ENCODE measurements around the gene PRKCZ. TPM values are rescaled to one million over a fixed set of nuclear protein-coding genes. Genes with fewer than 3 reads are reported as not detected.

PRKCZ gene
- total and polyA plus RNA-seq, 9 of the 15 experiments (the other 6 are each of a cell fraction or from before 2014, with no cell fraction given): 0.07 to 3.1 (median 1.3) TPM

GRCh38 chr1:2104621-2105427 is 54.6 kb downstream of the PRKCZ start:
- Histone ChIP-seq H3K4me1 (replicated peaks in 1 of 2; ENCODE audit: control insufficient read depth in 2 of 2, insufficient read depth in 2 of 2, low read length in 2 of 2) (peaks cover 0 to 46% of the 10 kb centered on the region in 2 experiments; a peak in 3 of 5 replicates), H3K9me1 (ENCODE audit: control insufficient read depth, insufficient read depth, low read length) (no peaks in the 10 kb centered on the region)
- POLR2A ChIA-PET: interaction anchor here (0.7 to 1.4 kb wide), 2 partner anchors 11 to 14 kb away, joined by 3 read pairs; no protein-coding TSS in a partner anchor
- no peak for TF ChIP-seq BRD9 (IDR thresholded peaks at IDR 0.05; ENCODE audit: low read depth, partially characterized antibody)
- 0 out of 2 replicates have a peak, but pooled peaks have one; percentile 13 for TF ChIP-seq CBFA2T2 (conservative IDR thresholded peaks at IDR 0.05)
- peak; percentile 40; the same call in 1 of the 2 replicates for TF ChIP-seq CEBPB (tag; IDR thresholded peaks at IDR 0.05)
- TF ChIP-seq CREB1 (IDR thresholded peaks at IDR 0.05): 0 out of 2 replicates have a peak, but pooled peaks have one; percentile 20
- TF ChIP-seq CREB1 (CRISPR knock-in tag; IDR thresholded peaks at IDR 0.05): no peak
- TF ChIP-seq ZNF3 (CRISPR knock-in tag; IDR thresholded peaks at IDR 0.05): no peak
- TF ChIP-seq, protein P1, sequence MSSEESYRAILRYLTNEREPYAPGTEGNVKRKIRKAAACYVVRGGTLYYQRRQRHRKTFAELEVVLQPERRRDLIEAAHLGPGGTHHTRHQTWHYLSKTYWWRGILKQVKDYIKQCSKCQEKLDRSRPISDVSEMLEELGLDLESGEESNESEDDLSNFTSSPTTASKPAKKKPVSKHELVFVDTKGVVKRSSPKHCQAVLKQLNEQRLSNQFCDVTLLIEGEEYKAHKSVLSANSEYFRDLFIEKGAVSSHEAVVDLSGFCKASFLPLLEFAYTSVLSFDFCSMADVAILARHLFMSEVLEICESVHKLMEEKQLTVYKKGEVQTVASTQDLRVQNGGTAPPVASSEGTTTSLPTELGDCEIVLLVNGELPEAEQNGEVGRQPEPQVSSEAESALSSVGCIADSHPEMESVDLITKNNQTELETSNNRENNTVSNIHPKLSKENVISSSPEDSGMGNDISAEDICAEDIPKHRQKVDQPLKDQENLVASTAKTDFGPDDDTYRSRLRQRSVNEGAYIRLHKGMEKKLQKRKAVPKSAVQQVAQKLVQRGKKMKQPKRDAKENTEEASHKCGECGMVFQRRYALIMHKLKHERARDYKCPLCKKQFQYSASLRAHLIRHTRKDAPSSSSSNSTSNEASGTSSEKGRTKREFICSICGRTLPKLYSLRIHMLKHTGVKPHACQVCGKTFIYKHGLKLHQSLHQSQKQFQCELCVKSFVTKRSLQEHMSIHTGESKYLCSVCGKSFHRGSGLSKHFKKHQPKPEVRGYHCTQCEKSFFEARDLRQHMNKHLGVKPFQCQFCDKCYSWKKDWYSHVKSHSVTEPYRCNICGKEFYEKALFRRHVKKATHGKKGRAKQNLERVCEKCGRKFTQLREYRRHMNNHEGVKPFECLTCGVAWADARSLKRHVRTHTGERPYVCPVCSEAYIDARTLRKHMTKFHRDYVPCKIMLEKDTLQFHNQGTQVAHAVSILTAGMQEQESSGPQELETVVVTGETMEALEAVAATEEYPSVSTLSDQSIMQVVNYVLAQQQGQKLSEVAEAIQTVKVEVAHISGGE (CRISPR knock-in tag; IDR thresholded peaks at IDR 0.05): no peak
- TF ChIP-seq L3MBTL2 (IDR thresholded peaks at IDR 0.05): no peak
- peak; percentile 24; the same call in 1 of the 2 replicates for TF ChIP-seq CBFA2T3 (IDR thresholded peaks at IDR 0.05)
- no peak for TF ChIP-seq CEBPG (CRISPR knock-in tag; IDR thresholded peaks at IDR 0.05)
- TF ChIP-seq CEBPG (tag; conservative IDR thresholded peaks at IDR 0.05 in 1 of 2, IDR thresholded peaks at IDR 0.05 in 1 of 2): peak in 1 of 2 experiments; percentile 50; a peak in 1 of 4 replicates
- 0 out of 2 replicates have a peak, but pooled peaks have one; percentile 6 for TF ChIP-seq CREM (IDR thresholded peaks at IDR 0.05; ENCODE audit: low read depth)
- TF ChIP-seq, protein P2, sequence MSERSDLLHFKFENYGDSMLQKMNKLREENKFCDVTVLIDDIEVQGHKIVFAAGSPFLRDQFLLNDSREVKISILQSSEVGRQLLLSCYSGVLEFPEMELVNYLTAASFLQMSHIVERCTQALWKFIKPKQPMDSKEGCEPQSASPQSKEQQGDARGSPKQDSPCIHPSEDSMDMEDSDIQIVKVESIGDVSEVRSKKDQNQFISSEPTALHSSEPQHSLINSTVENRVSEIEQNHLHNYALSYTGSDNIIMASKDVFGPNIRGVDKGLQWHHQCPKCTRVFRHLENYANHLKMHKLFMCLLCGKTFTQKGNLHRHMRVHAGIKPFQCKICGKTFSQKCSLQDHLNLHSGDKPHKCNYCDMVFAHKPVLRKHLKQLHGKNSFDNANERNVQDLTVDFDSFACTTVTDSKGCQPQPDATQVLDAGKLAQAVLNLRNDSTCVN (CRISPR knock-in tag; IDR thresholded peaks at IDR 0.05): no peak
- TF ChIP-seq, protein P3, sequence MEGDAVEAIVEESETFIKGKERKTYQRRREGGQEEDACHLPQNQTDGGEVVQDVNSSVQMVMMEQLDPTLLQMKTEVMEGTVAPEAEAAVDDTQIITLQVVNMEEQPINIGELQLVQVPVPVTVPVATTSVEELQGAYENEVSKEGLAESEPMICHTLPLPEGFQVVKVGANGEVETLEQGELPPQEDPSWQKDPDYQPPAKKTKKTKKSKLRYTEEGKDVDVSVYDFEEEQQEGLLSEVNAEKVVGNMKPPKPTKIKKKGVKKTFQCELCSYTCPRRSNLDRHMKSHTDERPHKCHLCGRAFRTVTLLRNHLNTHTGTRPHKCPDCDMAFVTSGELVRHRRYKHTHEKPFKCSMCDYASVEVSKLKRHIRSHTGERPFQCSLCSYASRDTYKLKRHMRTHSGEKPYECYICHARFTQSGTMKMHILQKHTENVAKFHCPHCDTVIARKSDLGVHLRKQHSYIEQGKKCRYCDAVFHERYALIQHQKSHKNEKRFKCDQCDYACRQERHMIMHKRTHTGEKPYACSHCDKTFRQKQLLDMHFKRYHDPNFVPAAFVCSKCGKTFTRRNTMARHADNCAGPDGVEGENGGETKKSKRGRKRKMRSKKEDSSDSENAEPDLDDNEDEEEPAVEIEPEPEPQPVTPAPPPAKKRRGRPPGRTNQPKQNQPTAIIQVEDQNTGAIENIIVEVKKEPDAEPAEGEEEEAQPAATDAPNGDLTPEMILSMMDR (IDR thresholded peaks at IDR 0.05 in 2 of 3, conservative IDR thresholded peaks at IDR 0.05 in 1 of 3; ENCODE audit: insufficient read depth in 2 of 3, low read depth in 1 of 3, low read length in 3 of 3): peak; percentile 11 to 47 (median 28); a peak in 2 of 6 replicates
- TF ChIP-seq ESRRA (IDR thresholded peaks at IDR 0.05; ENCODE audit: borderline replicate concordance, low read depth): peak; percentile 54

More at GRCh38 chr1:2104621-2105427, 54.6 kb downstream of the PRKCZ start:
- CTCF ChIA-PET (ENCODE audit: low intra/inter-chr PET ratio): no interaction called here
- BruUV-seq (replicated peaks): no TSS peak
- Histone ChIP-seq H3K4me2 (ENCODE audit: insufficient read depth, low read length) (no peak overlapping the region), H3K4me3 (no peak overlapping the region), H4K20me1 (replicated peaks; ENCODE audit: control insufficient read depth, insufficient read depth, low read length) (peaks cover 15% of the 10 kb centered on the region), H3K9ac (ENCODE audit: insufficient read depth in 1 of 2, low read depth in 2 of 2, low read length in 2 of 2) (no peak overlapping the region; a peak in 1 of 4 replicates), H3K36me3 (ENCODE audit: control insufficient read depth, insufficient read depth, low read length) (no peaks in the 10 kb centered on the region), H3K27ac (ENCODE audit: extremely low read depth, low read depth, low read length) (no peak overlapping the region), H3K9me3 (replicated peaks; ENCODE audit: control insufficient read depth, insufficient read depth, low read depth, low read length) (no peaks in the 10 kb centered on the region), H3K79me2 (ENCODE audit: control insufficient read depth, insufficient read depth, low read length) (no peaks in the 10 kb centered on the region), H3K27me3 (ENCODE audit: control insufficient read depth in 2 of 2, insufficient read depth in 2 of 2, low read length in 2 of 2) (peaks cover 70 to 97% of the 10 kb centered on the region in 2 experiments), H2AFZ (ENCODE audit: low read depth, low read length) (no peak overlapping the region)
- intact Hi-C loops (cut with micrococcal nuclease) (no loop called here), in situ Hi-C loops (cut with MboI) (loop anchor here (5.0 kb wide), 1 partner anchor 692 kb away; no protein-coding TSS in a partner anchor)
- DNase-seq (ENCODE audit: extremely low read depth in 1 of 4, low spot score in 3 of 4) (peak in 3 of 4 experiments; percentile 34 to 57 (median 56)), FAIRE-seq (peak; percentile 54), ATAC-seq (peak; percentile 36)
- WGBS (ENCODE audit: insufficient coverage, low coverage, missing lambda C conversion rate): 4% methylated on average over 31 of the region's 32 CpGs
